Measurements from ENCODE around the gene SLC6A2.

GRCh38 chr16:55678161-55678821 is 22.5 kb downstream of the SLC6A2 start:
- TF ChIP-seq, protein P1, sequence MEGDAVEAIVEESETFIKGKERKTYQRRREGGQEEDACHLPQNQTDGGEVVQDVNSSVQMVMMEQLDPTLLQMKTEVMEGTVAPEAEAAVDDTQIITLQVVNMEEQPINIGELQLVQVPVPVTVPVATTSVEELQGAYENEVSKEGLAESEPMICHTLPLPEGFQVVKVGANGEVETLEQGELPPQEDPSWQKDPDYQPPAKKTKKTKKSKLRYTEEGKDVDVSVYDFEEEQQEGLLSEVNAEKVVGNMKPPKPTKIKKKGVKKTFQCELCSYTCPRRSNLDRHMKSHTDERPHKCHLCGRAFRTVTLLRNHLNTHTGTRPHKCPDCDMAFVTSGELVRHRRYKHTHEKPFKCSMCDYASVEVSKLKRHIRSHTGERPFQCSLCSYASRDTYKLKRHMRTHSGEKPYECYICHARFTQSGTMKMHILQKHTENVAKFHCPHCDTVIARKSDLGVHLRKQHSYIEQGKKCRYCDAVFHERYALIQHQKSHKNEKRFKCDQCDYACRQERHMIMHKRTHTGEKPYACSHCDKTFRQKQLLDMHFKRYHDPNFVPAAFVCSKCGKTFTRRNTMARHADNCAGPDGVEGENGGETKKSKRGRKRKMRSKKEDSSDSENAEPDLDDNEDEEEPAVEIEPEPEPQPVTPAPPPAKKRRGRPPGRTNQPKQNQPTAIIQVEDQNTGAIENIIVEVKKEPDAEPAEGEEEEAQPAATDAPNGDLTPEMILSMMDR (IDR thresholded peaks at IDR 0.05): no peak
- TF ChIP-seq POLR2A (IDR thresholded peaks at IDR 0.05): no peak

All from right lobe of liver (tissue), 4 donors.